ENCODE measurements around the gene PROK2. TPM values are rescaled to one million over a fixed set of nuclear protein-coding genes. Genes with fewer than 3 reads are reported as not detected.

PROK2 gene
- total RNA-seq, 2 donors from 2014 or later = not detected

DNA sequence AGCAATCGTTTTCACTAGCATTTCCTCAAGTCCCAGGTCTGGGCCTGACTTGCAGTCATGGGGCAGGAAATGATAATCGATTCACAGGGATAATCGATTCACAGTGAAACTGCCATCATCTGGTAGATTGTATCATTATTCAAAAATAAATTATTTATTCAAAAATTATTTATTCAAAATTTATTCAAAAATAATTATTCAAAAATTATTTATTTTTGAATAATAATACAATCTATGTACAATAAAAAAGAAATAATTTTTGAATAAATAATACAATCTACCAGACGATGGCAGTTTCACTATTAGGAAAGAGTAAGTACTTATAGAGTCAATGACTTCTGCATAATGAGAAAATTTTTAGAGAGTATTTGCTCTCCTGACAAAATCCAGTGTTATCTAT, 28.1 kb upstream of the PROK2 start:
- H3K9me3 ChIP-seq = no peaks in the 10 kb centered on the region
- H3K27ac ChIP-seq = no peak overlapping the region
- H3K27me3 ChIP-seq = no peaks in the 10 kb centered on the region
- intact Hi-C loops (cut with DNase I) = no loop called here
- H3K4me3 ChIP-seq = no peak overlapping the region
- H3K36me3 ChIP-seq (replicated peaks in 1 of 2; ENCODE audit: insufficient read depth in 1 of 2, low read depth in 2 of 2) = no peaks in the 10 kb centered on the region
- ATAC-seq (no peak), DNase-seq (no peak)
- H3K4me1 ChIP-seq = no peaks in the 10 kb centered on the region
- no peak for TF ChIP-seq POLR2A (IDR thresholded peaks at IDR 0.05)
- TF ChIP-seq, protein P1, sequence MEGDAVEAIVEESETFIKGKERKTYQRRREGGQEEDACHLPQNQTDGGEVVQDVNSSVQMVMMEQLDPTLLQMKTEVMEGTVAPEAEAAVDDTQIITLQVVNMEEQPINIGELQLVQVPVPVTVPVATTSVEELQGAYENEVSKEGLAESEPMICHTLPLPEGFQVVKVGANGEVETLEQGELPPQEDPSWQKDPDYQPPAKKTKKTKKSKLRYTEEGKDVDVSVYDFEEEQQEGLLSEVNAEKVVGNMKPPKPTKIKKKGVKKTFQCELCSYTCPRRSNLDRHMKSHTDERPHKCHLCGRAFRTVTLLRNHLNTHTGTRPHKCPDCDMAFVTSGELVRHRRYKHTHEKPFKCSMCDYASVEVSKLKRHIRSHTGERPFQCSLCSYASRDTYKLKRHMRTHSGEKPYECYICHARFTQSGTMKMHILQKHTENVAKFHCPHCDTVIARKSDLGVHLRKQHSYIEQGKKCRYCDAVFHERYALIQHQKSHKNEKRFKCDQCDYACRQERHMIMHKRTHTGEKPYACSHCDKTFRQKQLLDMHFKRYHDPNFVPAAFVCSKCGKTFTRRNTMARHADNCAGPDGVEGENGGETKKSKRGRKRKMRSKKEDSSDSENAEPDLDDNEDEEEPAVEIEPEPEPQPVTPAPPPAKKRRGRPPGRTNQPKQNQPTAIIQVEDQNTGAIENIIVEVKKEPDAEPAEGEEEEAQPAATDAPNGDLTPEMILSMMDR (IDR thresholded peaks at IDR 0.05) = no peak
- 80 to 82% methylated on average over 4 of the region's 4 CpGs for WGBS, 2 donors

DNA sequence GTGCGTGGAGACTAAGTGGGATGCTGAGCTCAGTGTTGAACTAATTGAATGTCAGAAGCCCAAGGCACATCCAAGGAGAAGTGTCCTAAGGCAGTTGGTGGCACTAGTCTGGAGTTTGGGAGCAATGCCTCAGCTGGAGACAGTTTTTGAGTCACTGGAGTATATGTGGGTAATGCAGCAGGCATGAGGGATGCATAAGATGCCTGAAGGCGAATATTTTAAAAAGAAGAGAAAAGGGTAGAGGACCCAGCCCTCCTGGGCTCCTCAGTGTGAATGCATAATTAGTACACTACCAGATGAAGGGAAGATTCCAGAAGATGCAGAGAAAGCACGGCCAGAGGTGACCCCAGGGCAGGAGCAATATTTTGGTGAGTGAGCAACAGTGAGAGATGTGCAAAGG, 25.1 kb upstream of the PROK2 start:
- no peak overlapping the region for H3K4me3 ChIP-seq
- 76 to 83% methylated on average over 3 of the region's 3 CpGs for whole genome bisulfite sequencing, 2 donors
- DNase-seq (no peak), ATAC-seq (no peak)
- H3K27ac ChIP-seq = no peak overlapping the region
- H3K4me1 ChIP-seq = no peaks in the 10 kb centered on the region
- intact Hi-C loops (cut with DNase I) = no loop called here
- no peaks in the 10 kb centered on the region for H3K27me3 ChIP-seq
- H3K36me3 ChIP-seq (replicated peaks in 1 of 2; ENCODE audit: insufficient read depth in 1 of 2, low read depth in 2 of 2) = no peaks in the 10 kb centered on the region
- H3K9me3 ChIP-seq = no peaks in the 10 kb centered on the region
- TF ChIP-seq POLR2A (IDR thresholded peaks at IDR 0.05) = no peak
- TF ChIP-seq, protein P1 (IDR thresholded peaks at IDR 0.05) = no peak

DNA sequence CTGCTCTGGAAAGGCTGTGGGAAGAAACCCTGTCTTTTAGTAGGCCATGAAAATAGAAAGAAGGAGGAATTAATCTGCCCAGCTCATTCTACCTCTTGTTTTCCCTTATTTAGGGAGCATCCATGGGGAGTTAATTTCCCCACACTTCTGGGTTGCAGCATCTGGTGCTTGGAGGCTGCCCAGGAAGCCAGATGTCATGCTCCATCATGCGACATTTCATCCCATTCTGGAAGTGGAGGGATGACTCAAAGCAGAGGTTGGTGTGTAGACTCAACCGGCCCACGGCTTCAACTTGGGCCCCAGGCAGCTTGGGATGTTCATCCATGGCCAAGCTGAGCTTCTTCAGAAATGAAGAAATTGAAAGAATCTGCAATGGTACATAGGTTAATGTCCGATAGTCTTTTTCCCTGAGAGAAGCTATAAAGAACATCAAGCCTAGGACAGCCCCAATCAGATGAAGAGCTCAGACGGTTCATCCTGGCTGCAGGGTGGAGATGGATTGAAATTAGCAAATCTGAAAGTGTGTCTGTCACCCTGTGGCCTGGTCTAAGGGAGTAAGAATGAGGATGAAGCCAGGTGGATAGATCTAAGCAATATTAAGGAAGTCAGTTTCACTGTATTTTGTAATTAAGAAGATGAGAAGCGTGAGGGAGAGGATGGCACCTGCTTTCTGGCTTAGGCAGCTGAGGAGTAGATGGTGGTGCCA, 24.5 kb upstream of the PROK2 start:
- 81 to 84% methylated on average over 6 of the region's 6 CpGs for WGBS, 2 donors
- intact Hi-C loops (cut with DNase I) = no loop called here
- H3K27ac ChIP-seq = no peak overlapping the region
- H3K36me3 ChIP-seq (replicated peaks in 1 of 2; ENCODE audit: insufficient read depth in 1 of 2, low read depth in 2 of 2) = no peaks in the 10 kb centered on the region
- DNase-seq (no peak), ATAC-seq (no peak)
- no peak overlapping the region for H3K4me3 ChIP-seq
- no peaks in the 10 kb centered on the region for H3K4me1 ChIP-seq
- no peaks in the 10 kb centered on the region for H3K9me3 ChIP-seq
- H3K27me3 ChIP-seq = no peaks in the 10 kb centered on the region
- TF ChIP-seq, protein P1 (IDR thresholded peaks at IDR 0.05) = no peak
- no peak for TF ChIP-seq POLR2A (IDR thresholded peaks at IDR 0.05)

DNA sequence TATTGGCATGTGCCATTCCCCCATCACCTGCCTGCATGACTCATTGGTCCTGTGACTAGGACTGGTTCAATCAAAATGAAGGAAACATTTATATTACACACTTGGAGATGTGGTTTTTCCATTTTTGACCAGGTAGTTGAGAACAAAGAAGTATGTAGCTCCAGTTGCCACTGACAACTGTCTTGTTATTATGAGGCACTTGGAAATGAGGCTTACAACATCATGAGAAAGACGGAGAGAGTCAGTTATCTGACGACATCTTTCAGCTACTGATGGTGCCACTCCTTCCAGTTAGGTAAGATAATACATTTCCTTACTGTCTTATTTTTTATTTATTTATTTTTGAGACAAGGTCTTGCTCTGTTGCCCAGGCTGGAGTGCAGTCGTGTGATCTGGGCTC, 21.8 kb upstream of the PROK2 start:
- no peak for DNase-seq
- Histone ChIP-seq H3K27me3 (no peaks in the 10 kb centered on the region), H3K27ac (no peak overlapping the region), H3K36me3 (replicated peaks in 1 of 2; ENCODE audit: insufficient read depth in 1 of 2, low read depth in 2 of 2) (no peaks in the 10 kb centered on the region), H3K9me3 (no peaks in the 10 kb centered on the region), H3K4me1 (no peaks in the 10 kb centered on the region), H3K4me3 (no peak overlapping the region)
- ATAC-seq = no peak
- 73 to 88% methylated on average over 3 of the region's 3 CpGs for WGBS, 2 donors
- intact Hi-C loops (cut with DNase I) = no loop called here
- no peak for TF ChIP-seq POLR2A (IDR thresholded peaks at IDR 0.05)
- TF ChIP-seq, protein P1 (IDR thresholded peaks at IDR 0.05) = no peak

DNA sequence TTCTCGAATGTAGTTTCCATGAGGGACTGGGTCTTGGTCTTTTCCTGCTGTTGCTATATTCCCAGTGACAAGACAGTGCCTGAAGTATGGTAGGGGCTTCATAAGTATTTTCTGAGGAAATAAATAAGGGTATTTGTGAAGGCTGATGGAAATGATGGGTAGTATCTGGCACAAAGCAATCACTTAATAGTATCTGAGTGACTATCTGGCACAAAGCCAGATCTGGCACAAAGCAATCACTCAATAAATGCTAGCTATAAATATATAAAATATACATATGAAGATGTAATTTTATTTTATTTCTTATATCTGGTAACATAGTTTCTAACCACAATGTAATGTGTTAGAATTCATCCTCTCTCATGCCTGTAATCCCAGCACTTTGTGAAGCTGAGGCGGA, 20.7 kb upstream of the PROK2 start:
- Histone ChIP-seq H3K4me3 (no peak overlapping the region), H3K4me1 (no peaks in the 10 kb centered on the region), H3K27me3 (no peaks in the 10 kb centered on the region), H3K36me3 (replicated peaks in 1 of 2; ENCODE audit: insufficient read depth in 1 of 2, low read depth in 2 of 2) (no peaks in the 10 kb centered on the region), H3K27ac (no peak overlapping the region), H3K9me3 (no peaks in the 10 kb centered on the region)
- intact Hi-C loops (cut with DNase I) = no loop called here
- ATAC-seq (no peak), DNase-seq (no peak)
- 59 to 84% methylated on average over 2 of the region's 2 CpGs for WGBS, 2 donors
- TF ChIP-seq POLR2A (IDR thresholded peaks at IDR 0.05) = no peak
- TF ChIP-seq, protein P1 (IDR thresholded peaks at IDR 0.05) = no peak

All from body of pancreas (tissue), 4 donors.